Neural cell (in vitro differentiated cells): ENCODE measurements around the gene POU3F1. TPM values are rescaled to one million over a fixed set of nuclear protein-coding genes. Genes with fewer than 3 reads are reported as not detected.

Experiments used
- H2AFZ ChIP-seq: fragments of 200-600, 300-800 bp; sonication (generic), shearing (Covaris generic); 2 replicates; pipeline ENCODE4 v1.6.0; 2014; ENCODE audit warnings: low read depth, mild to moderate bottlenecking, antibody characterized with exemption, low read length, moderate library complexity
- H3F3A ChIP-seq: fragments of 200-600 bp; shearing (Covaris generic); 2 replicates; pipeline ENCODE4 v1.6.1; 2016; ENCODE audit warnings: mild to moderate bottlenecking, moderate library complexity, mixed read lengths, antibody characterized with exemption, low read length; ENCODE audit not compliant: insufficient read depth, poor library complexity, severe bottlenecking
- H3K27ac ChIP-seq: fragments of 200-600, 300-800 bp; sonication (generic), shearing (Covaris generic); 2 replicates; pipeline ENCODE4 v1.5.1; 2014; ENCODE audit warnings: mild to moderate bottlenecking, low read length, moderate library complexity
- H3K27me3 ChIP-seq: fragments of 300-800, 200-600 bp; sonication (generic), shearing (Covaris generic); 2 replicates; pipeline ENCODE4 v1.6.0; 2014; ENCODE audit warnings: mild to moderate bottlenecking, low read depth, low read length, moderate library complexity; ENCODE audit not compliant: insufficient read depth
- H3K36me3 ChIP-seq: fragments of 300-800, 200-600 bp; sonication (generic), shearing (Covaris generic); 2 replicates; pipeline ENCODE4 v1.5.1; 2014; ENCODE audit warnings: mild to moderate bottlenecking, antibody characterized with exemption, low read length, moderate library complexity; ENCODE audit not compliant: insufficient read depth
- H3K4me2 ChIP-seq: fragments of 300-800, 200-600 bp; sonication (generic), shearing (Covaris generic); 2 replicates; pipeline ENCODE4 v1.6.0; 2014; ENCODE audit warnings: mild to moderate bottlenecking, low read length
- H3K4me3 ChIP-seq: fragments of 300-800, 200-600 bp; sonication (generic), shearing (Covaris generic); 2 replicates; pipeline ENCODE4 v1.5.1; 2014; ENCODE audit warnings: mild to moderate bottlenecking, low read length, moderate library complexity
- H3K79me2 ChIP-seq: fragments of 200-600 bp; shearing (Covaris generic); replicated peaks from 2 replicates; pipeline ENCODE4 v1.6.0; 2014; ENCODE audit warnings: mild to moderate bottlenecking, low read length, moderate library complexity; ENCODE audit not compliant: insufficient read depth
- H3K9ac ChIP-seq: fragments of 300-800, 200-600 bp; sonication (generic), shearing (Covaris generic); 2 replicates; pipeline ENCODE4 v1.6.1; 2016; ENCODE audit warnings: mild to moderate bottlenecking, low read length, mixed read lengths
- H3K9me2 ChIP-seq: fragments of 200-600 bp; shearing (Covaris generic); 2 replicates; pipeline ENCODE4 v1.6.1; 2016; ENCODE audit warnings: mild to moderate bottlenecking, low read length, mixed read lengths; ENCODE audit not compliant: insufficient read depth
- H3K9me3 ChIP-seq: fragments of 200-600, 300-800 bp; sonication (generic), shearing (Covaris generic); 2 replicates; pipeline ENCODE4 v1.6.1; 2016; ENCODE audit warnings: mild to moderate bottlenecking, mixed run types, low read length, moderate library complexity, mixed read lengths
- H4K20me1 ChIP-seq: fragments of 200-600 bp; shearing (Covaris generic); 2 replicates; pipeline ENCODE4 v1.6.1; 2016; ENCODE audit warnings: mild to moderate bottlenecking, mixed run types; ENCODE audit not compliant: insufficient read depth
- CTCF ChIP-seq: fragments of 450-650 bp; IDR thresholded peaks from 2 replicates; pipeline ENCODE4 v1.5.1; 2014; ENCODE audit warnings: antibody characterized with exemption, mild to moderate bottlenecking, moderate library complexity; ENCODE audit not compliant: poor library complexity, severe bottlenecking
- EP300 ChIP-seq: fragments of 450-650 bp; conservative IDR thresholded peaks from 2 replicates; pipeline ENCODE4 v1.6.1; 2014; ENCODE audit warnings: antibody characterized with exemption, mild to moderate bottlenecking, moderate library complexity; ENCODE audit not compliant: poor library complexity, severe bottlenecking
- EZH2 ChIP-seq: fragments of 200-600, 300-800 bp; shearing (Covaris generic), sonication (generic); IDR thresholded peaks from 2 replicates; pipeline ENCODE4 v1.6.1; 2014; ENCODE audit warnings: antibody characterized with exemption, low read length, borderline replicate concordance, mild to moderate bottlenecking; ENCODE audit not compliant: insufficient read depth, poor library complexity, severe bottlenecking
- MXI1 ChIP-seq: fragments of 450-650 bp; conservative IDR thresholded peaks from 2 replicates; pipeline ENCODE4 v1.6.1; 2014; ENCODE audit warnings: antibody characterized with exemption, mild to moderate bottlenecking; ENCODE audit not compliant: poor library complexity, severe bottlenecking
- POLR2AphosphoS5 ChIP-seq: IDR thresholded peaks from 2 replicates; pipeline ENCODE4 v1.6.1; 2012
- RAD21 ChIP-seq: fragments of 450-650 bp; conservative IDR thresholded peaks from 2 replicates; pipeline ENCODE4 v1.6.1; 2014; ENCODE audit warnings: antibody characterized with exemption, mild to moderate bottlenecking, moderate library complexity
- REST ChIP-seq: IDR thresholded peaks from 2 replicates; pipeline ENCODE4 v1.6.1; 2012; ENCODE audit warnings: borderline replicate concordance
- SMC3 ChIP-seq: fragments of 450-650 bp; conservative IDR thresholded peaks from 2 replicates; pipeline ENCODE4 v1.6.1; 2014; ENCODE audit warnings: antibody characterized with exemption, mild to moderate bottlenecking, moderate library complexity; ENCODE audit not compliant: poor library complexity
- TAF1 ChIP-seq: IDR thresholded peaks from 2 replicates; pipeline ENCODE4 v1.6.1; 2012; ENCODE audit warnings: low read depth
- polyA plus RNA-seq: library from polyadenylated mRNA; depleted of rRNA; stranded (reverse); fragments of >200 nt; gene quantifications from 2 replicates; pipeline ENCODE4 v1.2.3, GENCODE V29; 2014

POU3F1 gene
- polyA plus RNA-seq, 1 donor from 2014 or later, result 3.1 TPM

GRCh38 chr1:38085666-38086330, 39.2 kb upstream of the POU3F1 start:
- H3K27ac ChIP-seq, result no peak overlapping the region
- H4K20me1 ChIP-seq, result no peaks in the 10 kb centered on the region
- H2AFZ ChIP-seq, result no peak overlapping the region
- H3K4me3 ChIP-seq, result no peak overlapping the region
- H3K36me3 ChIP-seq, result no peaks in the 10 kb centered on the region
- no peak overlapping the region for H3K9ac ChIP-seq
- TF ChIP-seq EP300, result no peak
- H3K27me3 ChIP-seq, result no peaks in the 10 kb centered on the region
- H3K4me2 ChIP-seq, result no peak overlapping the region
- no peaks in the 10 kb centered on the region for H3F3A ChIP-seq
- no peaks in the 10 kb centered on the region for H3K79me2 ChIP-seq
- no peaks in the 10 kb centered on the region for H3K9me3 ChIP-seq
- H3K9me2 ChIP-seq, result no peaks in the 10 kb centered on the region

- Histone ChIP-seq H3F3A (no peaks in the 10 kb centered on the region), H3K9me3 (no peaks in the 10 kb centered on the region), H3K27me3 (no peaks in the 10 kb centered on the region), H2AFZ (no peak overlapping the region), H3K4me3 (no peak overlapping the region), H4K20me1 (no peaks in the 10 kb centered on the region), H3K79me2 (no peaks in the 10 kb centered on the region), H3K4me2 (no peak overlapping the region), H3K9ac (no peak overlapping the region), H3K27ac (no peak overlapping the region), H3K36me3 (no peaks in the 10 kb centered on the region), H3K9me2 (no peaks in the 10 kb centered on the region)
- no peak for TF ChIP-seq REST
- TF ChIP-seq RAD21, result no peak
- TF ChIP-seq MXI1, result no peak
- TF ChIP-seq SMC3, result no peak
- no peak for TF ChIP-seq EP300
- TF ChIP-seq CTCF, result no peak
- no peak for TF ChIP-seq TAF1
- TF ChIP-seq EZH2, result no peak
- TF ChIP-seq POLR2AphosphoS5, result no peak
These were observed 38.1 kb upstream of the POU3F1 start for GRCh38 chr1:38084700-38085099.

- H3K36me3 ChIP-seq, result no peaks in the 10 kb centered on the region
- H3K79me2 ChIP-seq, result no peaks in the 10 kb centered on the region
- H3K9me2 ChIP-seq, result no peaks in the 10 kb centered on the region
- H3K27me3 ChIP-seq, result no peaks in the 10 kb centered on the region
- TF ChIP-seq CTCF (no peak), EP300 (no peak)
- H3K9ac ChIP-seq, result no peak overlapping the region
- no peak overlapping the region for H3K4me2 ChIP-seq
- no peak overlapping the region for H3K27ac ChIP-seq
- no peak overlapping the region for H3K4me3 ChIP-seq
- H3F3A ChIP-seq, result no peaks in the 10 kb centered on the region
- no peaks in the 10 kb centered on the region for H3K9me3 ChIP-seq
- no peak overlapping the region for H2AFZ ChIP-seq
- no peaks in the 10 kb centered on the region for H4K20me1 ChIP-seq
These were observed 37.5 kb upstream of the POU3F1 start for GRCh38 chr1:38084113-38084512.
